Jurkat, Clone E6-1 (cell line): ENCODE results near the gene ASTN2.

ENCODE experiments used
- DNase-seq: peaks from one replicate; pipeline ENCODE4 v3.0.0-alpha.2; 2011; ENCODE audit warnings: low read depth, low spot score
- H3K4me3 ChIP-seq: 2 replicates; pipeline ENCODE4 v1.5.1; 2011; ENCODE audit warnings: mild to moderate bottlenecking, low read length, control low read depth, moderate library complexity

Gene ASTN2

GRCh38 chr9:116786737-116787136, 628.1 kb downstream of the ASTN2 start:
- H3K4me3 ChIP-seq: no peak overlapping the region
- DNase-seq: no peak

- DNase-seq: no peak
- H3K4me3 ChIP-seq: no peak overlapping the region
Measured at GRCh38 chr9:116777116-116777515, 637.7 kb downstream of the ASTN2 start.

GRCh38 chr9:116774421-116775180, 640.3 kb downstream of the ASTN2 start:
- no peak for DNase-seq
- no peak overlapping the region for H3K4me3 ChIP-seq

GRCh38 chr9:116767219-116767618, 647.6 kb downstream of the ASTN2 start:
- no peak overlapping the region for H3K4me3 ChIP-seq
- DNase-seq: no peak

- DNase-seq: no peak
- H3K4me3 ChIP-seq: no peak overlapping the region
Measured at GRCh38 chr9:116765011-116765410, 649.8 kb downstream of the ASTN2 start.

GRCh38 chr9:116763770-116764169, 651.1 kb downstream of the ASTN2 start:
- H3K4me3 ChIP-seq: no peak overlapping the region

GRCh38 chr9:116760636-116761035, 654.2 kb downstream of the ASTN2 start:
- H3K4me3 ChIP-seq: no peak overlapping the region
- DNase-seq: no peak

More at GRCh38 chr9:116763770-116764169, 651.1 kb downstream of the ASTN2 start:
- no peak for DNase-seq

GRCh38 chr9:116757030-116757429, 657.8 kb downstream of the ASTN2 start:
- DNase-seq: no peak
- no peak overlapping the region for H3K4me3 ChIP-seq

GRCh38 chr9:116753389-116753788, 661.5 kb downstream of the ASTN2 start:
- DNase-seq: no peak
- H3K4me3 ChIP-seq: no peak overlapping the region

GRCh38 chr9:116750510-116750909, 664.3 kb downstream of the ASTN2 start:
- no peak for DNase-seq

GRCh38 chr9:116749772-116750171, 665.1 kb downstream of the ASTN2 start:
- DNase-seq: no peak

More at GRCh38 chr9:116750510-116750909, 664.3 kb downstream of the ASTN2 start:
- H3K4me3 ChIP-seq: no peak overlapping the region

GRCh38 chr9:116749176-116749575, 665.7 kb downstream of the ASTN2 start:
- no peak for DNase-seq
- no peak overlapping the region for H3K4me3 ChIP-seq

More at GRCh38 chr9:116749772-116750171, 665.1 kb downstream of the ASTN2 start:
- no peak overlapping the region for H3K4me3 ChIP-seq

- no peak overlapping the region for H3K4me3 ChIP-seq
- DNase-seq: no peak
Measured at GRCh38 chr9:116741742-116742141, 673.1 kb downstream of the ASTN2 start.

- H3K4me3 ChIP-seq: no peak overlapping the region
- DNase-seq: no peak
Measured at GRCh38 chr9:116741086-116741740, 673.6 kb downstream of the ASTN2 start.

- no peak overlapping the region for H3K4me3 ChIP-seq
- peak; percentile 39 for DNase-seq
Measured at GRCh38 chr9:116737152-116737546, 677.7 kb downstream of the ASTN2 start.

GRCh38 chr9:116736399-116737151, 678.3 kb downstream of the ASTN2 start:
- H3K4me3 ChIP-seq: no peak overlapping the region

GRCh38 chr9:116733010-116733641, 681.7 kb downstream of the ASTN2 start:
- no peak overlapping the region for H3K4me3 ChIP-seq
- DNase-seq: no peak

More at GRCh38 chr9:116736399-116737151, 678.3 kb downstream of the ASTN2 start:
- no peak for DNase-seq

- H3K4me3 ChIP-seq: no peak overlapping the region
- no peak for DNase-seq
Measured at GRCh38 chr9:116726602-116727001, 688.3 kb downstream of the ASTN2 start.

GRCh38 chr9:116724123-116724522, 690.7 kb downstream of the ASTN2 start:
- no peak for DNase-seq
- H3K4me3 ChIP-seq: no peak overlapping the region
